H9 (cell line): Measurements from ENCODE around the gene DPP8. TPM values are rescaled to one million over a fixed set of nuclear protein-coding genes. Genes with fewer than 3 reads are reported as not detected.

Source experiments
- DNase-seq: peaks from one replicate; pipeline ENCODE4 v3.0.0-alpha.2; 2017
- H2AFZ ChIP-seq: one replicate; pipeline ENCODE4 v1.6.1; 2013; ENCODE audit warnings: mild to moderate bottlenecking, low read length, control low read depth, moderate library complexity
- H2AK5ac ChIP-seq: 2 replicates; pipeline ENCODE4 v1.6.1; 2013; ENCODE audit warnings: low read length, control low read depth, mixed read lengths; ENCODE audit not compliant: insufficient read length
- H2BK120ac ChIP-seq: one replicate; pipeline ENCODE4 v1.6.1; 2013; ENCODE audit warnings: low read depth, mild to moderate bottlenecking, low read length, control low read depth, inconsistent platforms; ENCODE audit not compliant: poor library complexity, severe bottlenecking
- H2BK12ac ChIP-seq: 2 replicates; pipeline ENCODE4 v1.6.1; 2013; ENCODE audit warnings: low read length, control low read depth, mixed read lengths, low read depth; ENCODE audit not compliant: insufficient read length
- H2BK15ac ChIP-seq: 2 replicates; pipeline ENCODE4 v1.6.1; 2013; ENCODE audit warnings: low read depth, low read length, control low read depth
- H2BK20ac ChIP-seq: one replicate; pipeline ENCODE4 v1.6.1; 2013; ENCODE audit warnings: low read depth, mild to moderate bottlenecking, low read length, control low read depth, inconsistent platforms; ENCODE audit not compliant: poor library complexity, severe bottlenecking
- H2BK5ac ChIP-seq: 2 replicates; pipeline ENCODE4 v1.6.1; 2013; ENCODE audit warnings: low read length, control low read depth, mixed read lengths; ENCODE audit not compliant: insufficient read length
- H3K14ac ChIP-seq: 2 replicates; pipeline ENCODE4 v1.6.1; 2013; ENCODE audit warnings: low read length, control low read depth; ENCODE audit not compliant: insufficient read depth
- H3K18ac ChIP-seq: 2 replicates; pipeline ENCODE4 v1.6.1; 2013; ENCODE audit warnings: low read depth, mild to moderate bottlenecking, mixed read lengths, low read length, control low read depth; ENCODE audit not compliant: insufficient read length
- H3K23ac ChIP-seq: 2 replicates; pipeline ENCODE4 v1.6.1; 2013; ENCODE audit warnings: low read length, control low read depth, mixed read lengths, low read depth; ENCODE audit not compliant: insufficient read length
- H3K23me2 ChIP-seq: 2 replicates; pipeline ENCODE4 v1.6.1; 2013; ENCODE audit warnings: low read depth, mild to moderate bottlenecking, mixed read lengths, low read length, control low read depth; ENCODE audit not compliant: insufficient read length, poor library complexity, severe bottlenecking
- H3K27ac ChIP-seq: 2 replicates; pipeline ENCODE4 v1.5.1; 2013; ENCODE audit warnings: low read length, control low read depth, mixed read lengths, low read depth; ENCODE audit not compliant: insufficient read length
- H3K27me3 ChIP-seq: 2 replicates; pipeline ENCODE4 v1.6.1; 2013; ENCODE audit warnings: low read length, control low read depth, inconsistent platforms; ENCODE audit not compliant: insufficient read depth
- H3K4ac ChIP-seq: 2 replicates; pipeline ENCODE4 v1.6.1; 2013; ENCODE audit warnings: low read depth, mild to moderate bottlenecking, control low read depth, inconsistent platforms, low read length, moderate library complexity
- H3K4me1 ChIP-seq: 2 replicates; pipeline ENCODE4 v1.6.1; 2013; ENCODE audit warnings: low read length, control low read depth, inconsistent platforms; ENCODE audit not compliant: insufficient read depth
- H3K4me2 ChIP-seq: 2 replicates; pipeline ENCODE4 v1.6.1; 2013; ENCODE audit warnings: low read length, control low read depth, mixed read lengths; ENCODE audit not compliant: insufficient read length, insufficient read depth
- H3K56ac ChIP-seq: 2 replicates; pipeline ENCODE4 v1.6.1; 2013; ENCODE audit warnings: low read depth, mild to moderate bottlenecking, mixed read lengths, low read length, control low read depth; ENCODE audit not compliant: insufficient read length
- H3K79me1 ChIP-seq: 2 replicates; pipeline ENCODE4 v1.6.1; 2013; ENCODE audit warnings: low read depth, mild to moderate bottlenecking, moderate library complexity, low read length, control low read depth, inconsistent platforms; ENCODE audit not compliant: insufficient read depth, poor library complexity, severe bottlenecking
- H3K79me2 ChIP-seq: 2 replicates; pipeline ENCODE4 v1.6.1; 2013; ENCODE audit warnings: low read length, control low read depth, inconsistent platforms; ENCODE audit not compliant: insufficient read depth
- H3K9ac ChIP-seq: 2 replicates; pipeline ENCODE4 v1.6.1; 2013; ENCODE audit warnings: low read length, control low read depth, mixed read lengths; ENCODE audit not compliant: insufficient read length; ENCODE audit errors: extremely low read depth
- H3K9me3 ChIP-seq: one replicate; pipeline ENCODE4 v1.6.1; 2013; ENCODE audit warnings: low read depth, low read length, inconsistent platforms; ENCODE audit not compliant: control insufficient read depth
- H3T11ph ChIP-seq: one replicate; pipeline ENCODE4 v1.6.1; 2013; ENCODE audit warnings: mild to moderate bottlenecking, low read length, control low read depth, inconsistent platforms
- H4K20me1 ChIP-seq: one replicate; pipeline ENCODE4 v1.6.1; 2013; ENCODE audit not compliant: control insufficient read depth, insufficient read length, insufficient read depth
- H4K5ac ChIP-seq: 2 replicates; pipeline ENCODE4 v1.6.1; 2013; ENCODE audit warnings: low read depth, mild to moderate bottlenecking, mixed read lengths, low read length, control low read depth; ENCODE audit not compliant: insufficient read length
- H4K8ac ChIP-seq: replicated peaks from 2 replicates; pipeline ENCODE4 v1.6.1; 2013; ENCODE audit warnings: low read length, control low read depth, mixed read lengths, low read depth; ENCODE audit not compliant: insufficient read length
- H4K91ac ChIP-seq: 2 replicates; pipeline ENCODE4 v1.6.1; 2013; ENCODE audit warnings: low read depth, mild to moderate bottlenecking, moderate library complexity, mixed read lengths, low read length, control low read depth; ENCODE audit not compliant: insufficient read length
- H3K27ac Mint-ChIP-seq, 3 experiments: 2 replicates in 2 of 3; 3 replicates in 1 of 3; pipeline ENCODE4 v1.8.0; 2020 to 2021; ENCODE audit warnings: mixed read lengths in 3 of 3, mild to moderate bottlenecking in 1 of 3, moderate library complexity in 1 of 3
- H3K27me3 Mint-ChIP-seq: 2 replicates; pipeline ENCODE4 v1.8.0; 2021; ENCODE audit warnings: low read depth, mild to moderate bottlenecking, moderate library complexity, mixed read lengths
- H3K36me3 Mint-ChIP-seq, 3 experiments: 2 replicates in 2 of 3; 3 replicates in 1 of 3; pipeline ENCODE4 v1.8.0; 2020 to 2021; ENCODE audit warnings: low read depth in 3 of 3, mixed read lengths in 3 of 3; ENCODE audit not compliant: insufficient read depth in 1 of 3
- H3K4me1 Mint-ChIP-seq, 2 experiments: 2 replicates each; pipeline ENCODE4 v1.8.0; 2020; ENCODE audit warnings: mixed read lengths in 2 of 2
- H3K4me3 Mint-ChIP-seq, 2 experiments: 2 replicates in 1 of 2; 3 replicates in 1 of 2; pipeline ENCODE4 v1.8.0; 2020 to 2021; ENCODE audit warnings: mild to moderate bottlenecking in 2 of 2, mixed read lengths in 2 of 2, moderate library complexity in 1 of 2
- H3K9me3 Mint-ChIP-seq, 2 experiments: 2 replicates in 1 of 2; 3 replicates in 1 of 2; pipeline ENCODE4 v1.8.0; 2020; ENCODE audit warnings: mild to moderate bottlenecking in 2 of 2, mixed read lengths in 2 of 2, moderate library complexity in 1 of 2
- WGBS: extraction: QIAGEN DNeasy Blood & Tissue Kit; methylation state at CpG from one replicate; pipeline ENCODE4 v1.1.7; 2013; ENCODE audit warnings: missing lambda C conversion rate, low lambda C conversion rate, mixed read lengths; ENCODE audit not compliant: insufficient read length; ENCODE audit errors: extremely low coverage; 5-methylcytosine and 5-hydroxymethylcytosine counted together
- total RNA-seq: library from RNA; stranded (reverse); gene quantifications from 2 replicates; pipeline ENCODE4 v1.2.1, GENCODE V29; 2021
- TF ChIP-seq, protein P1 (sequence below): fragments of 200-600 bp; sonication (generic); conservative IDR thresholded peaks from 3 replicates; pipeline ENCODE4 v1.8.0; 2021; ENCODE audit warnings: antibody characterized with exemption, mild to moderate bottlenecking

The DPP8 gene
- total RNA-seq, 1 experiment from 2014 or later: 26.6 TPM

DNA sequence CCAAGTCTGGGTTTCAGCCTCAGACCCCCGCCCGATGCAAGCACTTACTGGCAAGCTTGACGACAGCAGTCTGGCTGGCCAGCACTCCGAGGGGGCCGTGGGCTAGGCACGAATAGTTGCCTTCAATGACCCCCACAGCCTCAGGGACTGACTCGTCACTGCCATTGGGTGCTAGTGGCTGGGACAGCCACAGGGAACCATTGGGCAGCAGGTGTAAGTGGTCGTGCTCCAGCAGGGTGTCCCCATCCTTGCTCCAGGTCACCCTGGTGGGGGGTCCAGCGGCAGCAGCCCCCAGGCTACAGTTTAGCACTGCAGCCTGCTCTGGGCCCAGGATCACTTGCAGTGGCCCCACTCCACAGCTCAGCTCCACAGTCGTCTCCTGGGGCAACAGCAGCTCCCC lies 106.5 kb downstream of the DPP8 start:
- Histone ChIP-seq H2AFZ (no peak overlapping the region), H2BK5ac (no peak overlapping the region), H2BK20ac (no peak overlapping the region), H3K23me2 (no peaks in the 10 kb centered on the region), H3K27ac (no peak overlapping the region), H4K5ac (no peak overlapping the region), H2BK15ac (no peak overlapping the region), H4K91ac (no peak overlapping the region), H2BK12ac (no peak overlapping the region), H3K18ac (no peak overlapping the region), H3T11ph (no peak overlapping the region), H2AK5ac (no peak overlapping the region), H3K56ac (no peak overlapping the region), H3K9me3 (no peaks in the 10 kb centered on the region), H3K79me2 (no peaks in the 10 kb centered on the region; the same call in 1 of the 2 replicates), H3K4ac (no peak overlapping the region), H3K4me2 (no peak overlapping the region), H3K4me1 (peaks cover 15% of the 10 kb centered on the region; the same call in 1 of the 2 replicates), H3K79me1 (no peaks in the 10 kb centered on the region), H4K20me1 (no peaks in the 10 kb centered on the region), H3K23ac (no peak overlapping the region), H3K9ac (no peak overlapping the region), H4K8ac (no peak overlapping the region), H3K14ac (no peak overlapping the region; the same call in 1 of the 2 replicates), H2BK120ac (no peak overlapping the region), H3K27me3 (no peaks in the 10 kb centered on the region)
- Mint-ChIP-seq H3K36me3 (peaks cover 11 to 21% (median 12%) of the 10 kb centered on the region in 3 experiments), H3K9me3 (no peaks in the 10 kb centered on the region; a peak in 1 of 5 replicates), H3K27me3 (peaks cover 5% of the 10 kb centered on the region), H3K27ac (no peak overlapping the region; a peak in 1 of 7 replicates), H3K4me3 (no peak overlapping the region), H3K4me1 (peaks cover 56 to 59% of the 10 kb centered on the region in 2 experiments)
- WGBS: no CpG with 5 or more reads among the region's 10 CpGs
- TF ChIP-seq, protein P1, sequence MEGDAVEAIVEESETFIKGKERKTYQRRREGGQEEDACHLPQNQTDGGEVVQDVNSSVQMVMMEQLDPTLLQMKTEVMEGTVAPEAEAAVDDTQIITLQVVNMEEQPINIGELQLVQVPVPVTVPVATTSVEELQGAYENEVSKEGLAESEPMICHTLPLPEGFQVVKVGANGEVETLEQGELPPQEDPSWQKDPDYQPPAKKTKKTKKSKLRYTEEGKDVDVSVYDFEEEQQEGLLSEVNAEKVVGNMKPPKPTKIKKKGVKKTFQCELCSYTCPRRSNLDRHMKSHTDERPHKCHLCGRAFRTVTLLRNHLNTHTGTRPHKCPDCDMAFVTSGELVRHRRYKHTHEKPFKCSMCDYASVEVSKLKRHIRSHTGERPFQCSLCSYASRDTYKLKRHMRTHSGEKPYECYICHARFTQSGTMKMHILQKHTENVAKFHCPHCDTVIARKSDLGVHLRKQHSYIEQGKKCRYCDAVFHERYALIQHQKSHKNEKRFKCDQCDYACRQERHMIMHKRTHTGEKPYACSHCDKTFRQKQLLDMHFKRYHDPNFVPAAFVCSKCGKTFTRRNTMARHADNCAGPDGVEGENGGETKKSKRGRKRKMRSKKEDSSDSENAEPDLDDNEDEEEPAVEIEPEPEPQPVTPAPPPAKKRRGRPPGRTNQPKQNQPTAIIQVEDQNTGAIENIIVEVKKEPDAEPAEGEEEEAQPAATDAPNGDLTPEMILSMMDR: no peak
- DNase-seq: no peak
